HEK293 (cell line): Measurements from ENCODE around the gene CSNK1E.

Experiments used
- CTCF ChIA-PET: fragments of 350-600 bp; formaldehyde crosslinking; extraction: SDS; loops from one replicate; lab custom pipeline; 2021; ENCODE audit warnings: antibody characterized with exemption; lab: Yijun Ruan, JAX
- POLR2A ChIA-PET: fragments of 300-600 bp; formaldehyde crosslinking; extraction: SDS; loops from one replicate; lab custom pipeline; 2020; ENCODE audit warnings: antibody characterized with exemption, inconsistent platforms; lab: Yijun Ruan, JAX
- H3K27ac ChIP-seq: fragments of 200-500 bp; sonication (Bioruptor generic); 2 replicates; pipeline ENCODE4 v1.5.1; 2014; ENCODE audit warnings: low read depth, low read length, control low read depth, inconsistent platforms; ENCODE audit errors: extremely low read depth
- H3K36me3 ChIP-seq, 2 experiments: fragments of 200-500 bp in 1 of 2; sonication (Bioruptor generic) in 1 of 2; 1 replicate in 1 of 2; 2 replicates in 1 of 2; pipeline ENCODE4 v1.5.1; 2014 to 2017; ENCODE audit warnings: inconsistent platforms in 2 of 2, low read length in 2 of 2; ENCODE audit not compliant: control insufficient read depth in 2 of 2, insufficient read depth in 1 of 2
- H3K4me1 ChIP-seq: fragments of 200-500 bp; sonication (Bioruptor generic); 2 replicates; pipeline ENCODE4 v1.5.1; 2014; ENCODE audit warnings: mild to moderate bottlenecking, low read length, inconsistent platforms; ENCODE audit not compliant: control insufficient read depth, insufficient read depth
- H3K4me3 ChIP-seq: 2 replicates; pipeline ENCODE4 v1.5.1; 2011; ENCODE audit warnings: low read depth, mild to moderate bottlenecking, control low read depth, low read length, moderate library complexity
- H3K9me3 ChIP-seq: fragments of 200-500 bp; sonication (Bioruptor generic); 2 replicates; pipeline ENCODE4 v1.5.1; 2014; ENCODE audit warnings: low read depth, low read length, inconsistent platforms; ENCODE audit not compliant: control insufficient read depth, insufficient read depth
- BCL6B ChIP-seq: fragments of 450-650 bp; formaldehyde crosslinking; IDR thresholded peaks from 2 replicates; pipeline ENCODE4 v1.5.1; 2017; ENCODE audit warnings: missing biosample characterization, missing genetic modification characterization
- GLIS2 ChIP-seq: fragments of 450-650 bp; formaldehyde crosslinking; IDR thresholded peaks from 2 replicates; pipeline ENCODE4 v1.5.1; 2016; ENCODE audit warnings: missing biosample characterization, missing genetic modification characterization
- HOXC10 ChIP-seq: sonication (generic); formaldehyde crosslinking; IDR thresholded peaks from 2 replicates; pipeline ENCODE4 v1.8.1; 2023; ENCODE audit warnings: mild to moderate bottlenecking, missing genetic modification reagents
- IKZF3 ChIP-seq: fragments of 450-650 bp; IDR thresholded peaks from 2 replicates; pipeline ENCODE4 v1.5.0; 2018; ENCODE audit warnings: missing biosample characterization, mild to moderate bottlenecking, missing genetic modification characterization, moderate library complexity
- PATZ1 ChIP-seq: fragments of 450-650 bp; formaldehyde crosslinking; IDR thresholded peaks from 2 replicates; pipeline ENCODE4 v1.5.1; 2016; ENCODE audit warnings: missing biosample characterization, missing genetic modification characterization
- SP3 ChIP-seq: fragments of 450-650 bp; formaldehyde crosslinking; IDR thresholded peaks from 2 replicates; pipeline ENCODE4 v1.5.1; 2016; ENCODE audit warnings: missing biosample characterization, missing genetic modification characterization
- ZBTB1 ChIP-seq: fragments of 450-650 bp; formaldehyde crosslinking; IDR thresholded peaks from 2 replicates; pipeline ENCODE4 v1.5.1; 2016; ENCODE audit warnings: missing biosample characterization, missing genetic modification characterization
- ZBTB48 ChIP-seq: fragments of 450-650 bp; formaldehyde crosslinking; IDR thresholded peaks from 2 replicates; pipeline ENCODE4 v1.5.1; 2016; ENCODE audit warnings: missing biosample characterization, missing genetic modification characterization
- ZNF10 ChIP-seq: fragments of 450-650 bp; formaldehyde crosslinking; IDR thresholded peaks from 2 replicates; pipeline ENCODE4 v1.5.1; 2017; ENCODE audit warnings: missing biosample characterization, missing genetic modification characterization
- ZNF18 ChIP-seq: fragments of 450-650 bp; formaldehyde crosslinking; IDR thresholded peaks from 2 replicates; pipeline ENCODE4 v1.5.1; 2016; ENCODE audit warnings: missing biosample characterization, missing genetic modification characterization
- ZNF211 ChIP-seq: fragments of 450-650 bp; formaldehyde crosslinking; IDR thresholded peaks from 2 replicates; pipeline ENCODE4 v1.5.1; 2016; ENCODE audit warnings: low read depth, missing biosample characterization, missing genetic modification characterization
- ZNF335 ChIP-seq: fragments of 450-650 bp; formaldehyde crosslinking; conservative IDR thresholded peaks from 2 replicates; pipeline ENCODE4 v1.5.1; 2016; ENCODE audit warnings: missing biosample characterization, missing genetic modification characterization
- ZNF600 ChIP-seq: fragments of 450-650 bp; formaldehyde crosslinking; IDR thresholded peaks from 2 replicates; pipeline ENCODE4 v1.5.1; 2016; ENCODE audit warnings: missing biosample characterization, missing genetic modification characterization
- ZNF654 ChIP-seq: fragments of 450-650 bp; formaldehyde crosslinking; IDR thresholded peaks from 2 replicates; pipeline ENCODE4 v1.5.1; 2016; ENCODE audit warnings: low read depth, missing biosample characterization, missing genetic modification characterization
- ZNF664 ChIP-seq: fragments of 450-650 bp; formaldehyde crosslinking; IDR thresholded peaks from 2 replicates; pipeline ENCODE4 v1.5.1; 2016; ENCODE audit warnings: missing biosample characterization, missing genetic modification characterization
- ZNF768 ChIP-seq: fragments of 450-650 bp; formaldehyde crosslinking; IDR thresholded peaks from 2 replicates; pipeline ENCODE4 v1.5.1; 2018; ENCODE audit warnings: missing biosample characterization, mild to moderate bottlenecking, missing genetic modification characterization
- ZNF792 ChIP-seq: fragments of 450-650 bp; formaldehyde crosslinking; IDR thresholded peaks from 2 replicates; pipeline ENCODE4 v1.5.1; 2016; ENCODE audit warnings: missing biosample characterization, missing genetic modification characterization
- ZSCAN30 ChIP-seq: fragments of 450-650 bp; IDR thresholded peaks from 2 replicates; pipeline ENCODE4 v1.5.1; 2018; ENCODE audit warnings: missing biosample characterization, mild to moderate bottlenecking, missing genetic modification characterization, moderate library complexity

CSNK1E gene

GRCh38 chr22:38295863-38296262 lies 21.4 kb downstream of the CSNK1E start:
- CTCF ChIA-PET, result interaction anchor here (0.9 to 2.1 kb wide), 3 partner anchors 9 to 243 kb away, joined by 3 to 7 read pairs (median 3); no protein-coding TSS in a partner anchor
- POLR2A ChIA-PET, result no interaction called here

GRCh38 chr22:38295339-38295738 lies 21.9 kb downstream of the CSNK1E start:
- POLR2A ChIA-PET, result interaction anchor here (1.0 kb wide), 1 partner anchor 114 kb away, joined by 3 read pairs; the partner anchor contains the start of gene PLA2G6
- no peaks in the 10 kb centered on the region for H3K4me1 ChIP-seq
- no peak overlapping the region for H3K27ac ChIP-seq
- H3K36me3 ChIP-seq, result peaks cover 27 to 95% of the 10 kb centered on the region in 2 experiments
- no peak for TF ChIP-seq ZBTB1 (tag by site-specific recombination)
- no peak for TF ChIP-seq ZBTB48
- no peak for TF ChIP-seq ZNF211 (tag by site-specific recombination)
- 0 out of 2 replicates have a peak, but pooled peaks have one; percentile 38 for TF ChIP-seq ZNF768 (tag by site-specific recombination)
- TF ChIP-seq ZNF18 (tag by site-specific recombination), result no peak
- CTCF ChIA-PET, result interaction anchor here (0.6 to 2.1 kb wide), 5 partner anchors 39 to 277 kb away, joined by 3 to 7 read pairs (median 3); no protein-coding TSS in a partner anchor
- H3K4me3 ChIP-seq, result no peak overlapping the region
- no peaks in the 10 kb centered on the region for H3K9me3 ChIP-seq

More at GRCh38 chr22:38295863-38296262, 21.4 kb downstream of the CSNK1E start:
- Histone ChIP-seq H3K9me3 (no peaks in the 10 kb centered on the region), H3K4me1 (no peaks in the 10 kb centered on the region), H3K36me3 (peaks cover 33 to 98% of the 10 kb centered on the region in 2 experiments), H3K4me3 (no peak overlapping the region), H3K27ac (no peak overlapping the region)
- no peak for TF ChIP-seq HOXC10 (CRISPR knock-in tag)
- no peak for TF ChIP-seq ZNF792 (tag by site-specific recombination)
- TF ChIP-seq ZNF335, result no peak

GRCh38 chr22:38294193-38294592 lies 23.0 kb downstream of the CSNK1E start:
- ChIA-PET CTCF (interaction anchor here (1.1 kb wide), 1 partner anchor 278 kb away, joined by 3 read pairs; no protein-coding TSS in a partner anchor), POLR2A (interaction anchor here (1.0 kb wide), 1 partner anchor 113 kb away, joined by 3 read pairs; the partner anchor contains the start of gene PLA2G6)
- H3K4me3 ChIP-seq, result no peak overlapping the region
- H3K4me1 ChIP-seq, result no peaks in the 10 kb centered on the region
- no peak overlapping the region for H3K27ac ChIP-seq
- peaks cover 17 to 93% of the 10 kb centered on the region in 2 experiments for H3K36me3 ChIP-seq
- TF ChIP-seq ZSCAN30 (tag by site-specific recombination) (no peak), GLIS2 (tag by site-specific recombination) (0 out of 2 replicates have a peak, but pooled peaks have one; percentile 33)
- TF ChIP-seq, all 188 proteins: peak for 1
- no peaks in the 10 kb centered on the region for H3K9me3 ChIP-seq

- Histone ChIP-seq H3K9me3 (no peaks in the 10 kb centered on the region), H3K36me3 (peaks cover 18 to 81% of the 10 kb centered on the region in 2 experiments), H3K27ac (no peak overlapping the region), H3K4me1 (no peaks in the 10 kb centered on the region), H3K4me3 (no peak overlapping the region)
- TF ChIP-seq ZNF10 (tag by site-specific recombination) (no peak), ZNF600 (peak; percentile 48; the same call in 1 of the 2 replicates)
- CTCF ChIA-PET, result interaction anchor here (0.7 to 1.4 kb wide), 2 partner anchors 13 to 247 kb away, joined by 3 to 4 read pairs; no protein-coding TSS in a partner anchor
- POLR2A ChIA-PET, result interaction anchor here (0.6 to 1.1 kb wide), 2 partner anchors 13 to 109 kb away, joined by 3 to 4 read pairs; no protein-coding TSS in a partner anchor
Measured at GRCh38 chr22:38292694-38293093, 24.5 kb downstream of the CSNK1E start.

- peaks cover 11 to 73% of the 10 kb centered on the region in 2 experiments for H3K36me3 ChIP-seq
- no peaks in the 10 kb centered on the region for H3K9me3 ChIP-seq
- no peaks in the 10 kb centered on the region for H3K4me1 ChIP-seq
- ChIA-PET POLR2A (no interaction called here), CTCF (no interaction called here)
- H3K27ac ChIP-seq, result no peak overlapping the region
- no peak overlapping the region for H3K4me3 ChIP-seq
- TF ChIP-seq IKZF3 (tag by site-specific recombination), result no peak
- no peak for TF ChIP-seq ZNF654
- TF ChIP-seq BCL6B, result no peak
- no peak for TF ChIP-seq ZNF664 (tag by site-specific recombination)
- TF ChIP-seq SP3, result no peak
- TF ChIP-seq ZBTB1 (tag by site-specific recombination), result no peak
- peak; percentile 86 for TF ChIP-seq PATZ1 (tag by site-specific recombination)
Measured at GRCh38 chr22:38291201-38291777, 25.9 kb downstream of the CSNK1E start.
